OCI-LY7 (cell line): ENCODE results near the gene CLDN17.

ENCODE experiments used
- EZH2phosphoT487 ChIP-seq: fragments of 200-600 bp; sonication (generic); IDR thresholded peaks from 2 replicates; pipeline ENCODE4 v1.6.1; 2018; ENCODE audit warnings: low read depth, borderline replicate concordance, mild to moderate bottlenecking, mixed run types, antibody characterized with exemption, low read length, moderate library complexity, mixed read lengths
- TF ChIP-seq, protein P1 (sequence below): fragments of 200-600 bp; sonication (generic); conservative IDR thresholded peaks from 2 replicates; pipeline ENCODE4 v1.5.1; 2014; ENCODE audit warnings: mild to moderate bottlenecking, antibody characterized with exemption, low read length, moderate library complexity, mixed read lengths

DNA sequence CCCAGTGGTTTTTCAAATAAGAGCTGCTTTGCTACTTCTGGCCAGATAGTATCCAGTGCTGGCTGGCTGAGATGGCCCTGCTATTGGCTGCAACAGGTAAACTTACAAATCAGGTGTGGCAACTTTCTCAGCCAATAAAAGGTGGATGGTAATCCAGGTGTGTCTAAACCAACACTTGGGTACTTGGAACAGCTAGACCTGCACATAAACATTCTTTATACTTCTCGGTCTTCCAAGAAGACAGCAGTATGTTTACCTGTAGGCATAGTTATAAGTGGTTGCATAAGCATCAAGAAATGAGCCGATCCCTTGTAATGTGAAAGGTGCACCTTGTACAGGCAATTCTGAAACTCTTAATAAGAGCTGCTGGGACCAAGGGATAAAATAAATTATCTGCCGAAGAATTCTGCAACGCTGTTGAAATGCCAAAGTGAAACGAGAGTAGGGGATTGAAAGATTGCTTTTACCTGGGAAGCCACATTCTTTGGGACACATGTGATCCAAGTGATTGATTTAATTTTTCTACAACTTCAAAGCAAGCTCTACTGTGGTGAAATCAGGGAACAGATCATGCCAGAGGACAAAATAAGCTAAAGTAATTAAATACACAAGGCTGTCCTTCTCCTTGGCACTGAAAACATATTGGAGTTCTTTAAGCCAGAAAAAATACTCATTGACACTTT, 49.6 kb upstream of the CLDN17 start, which contains the start of gene CLDN8:
- TF ChIP-seq, protein P1, sequence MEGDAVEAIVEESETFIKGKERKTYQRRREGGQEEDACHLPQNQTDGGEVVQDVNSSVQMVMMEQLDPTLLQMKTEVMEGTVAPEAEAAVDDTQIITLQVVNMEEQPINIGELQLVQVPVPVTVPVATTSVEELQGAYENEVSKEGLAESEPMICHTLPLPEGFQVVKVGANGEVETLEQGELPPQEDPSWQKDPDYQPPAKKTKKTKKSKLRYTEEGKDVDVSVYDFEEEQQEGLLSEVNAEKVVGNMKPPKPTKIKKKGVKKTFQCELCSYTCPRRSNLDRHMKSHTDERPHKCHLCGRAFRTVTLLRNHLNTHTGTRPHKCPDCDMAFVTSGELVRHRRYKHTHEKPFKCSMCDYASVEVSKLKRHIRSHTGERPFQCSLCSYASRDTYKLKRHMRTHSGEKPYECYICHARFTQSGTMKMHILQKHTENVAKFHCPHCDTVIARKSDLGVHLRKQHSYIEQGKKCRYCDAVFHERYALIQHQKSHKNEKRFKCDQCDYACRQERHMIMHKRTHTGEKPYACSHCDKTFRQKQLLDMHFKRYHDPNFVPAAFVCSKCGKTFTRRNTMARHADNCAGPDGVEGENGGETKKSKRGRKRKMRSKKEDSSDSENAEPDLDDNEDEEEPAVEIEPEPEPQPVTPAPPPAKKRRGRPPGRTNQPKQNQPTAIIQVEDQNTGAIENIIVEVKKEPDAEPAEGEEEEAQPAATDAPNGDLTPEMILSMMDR: no peak
- TF ChIP-seq EZH2phosphoT487: no peak
